ENCODE data around the gene LCN2.

Gene LCN2

DNA sequence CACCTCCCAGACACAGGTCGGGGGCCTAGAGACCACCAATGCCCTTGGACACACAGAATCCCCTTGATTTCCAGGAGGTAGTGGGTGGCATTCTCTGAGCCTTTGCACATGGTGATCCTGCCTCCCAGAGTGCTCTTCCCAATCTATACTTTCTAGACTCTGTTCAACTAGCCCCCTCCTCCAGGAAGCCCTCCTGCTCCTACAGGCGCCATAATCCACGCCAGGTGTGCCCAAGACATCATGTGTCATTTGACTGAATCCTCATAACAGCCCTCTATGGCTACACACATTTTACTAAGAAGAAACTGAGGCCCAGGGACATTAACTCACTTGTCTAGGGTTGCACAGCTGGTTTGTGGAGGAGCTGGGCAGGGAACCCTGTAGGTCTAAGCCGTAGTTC lies 18.0 kb downstream of the LCN2 start:
- H3K27me3 ChIP-seq (ENCODE audit: insufficient read depth, low read depth, severe bottlenecking), result no peaks in the 10 kb centered on the region
- TF ChIP-seq, protein P1, sequence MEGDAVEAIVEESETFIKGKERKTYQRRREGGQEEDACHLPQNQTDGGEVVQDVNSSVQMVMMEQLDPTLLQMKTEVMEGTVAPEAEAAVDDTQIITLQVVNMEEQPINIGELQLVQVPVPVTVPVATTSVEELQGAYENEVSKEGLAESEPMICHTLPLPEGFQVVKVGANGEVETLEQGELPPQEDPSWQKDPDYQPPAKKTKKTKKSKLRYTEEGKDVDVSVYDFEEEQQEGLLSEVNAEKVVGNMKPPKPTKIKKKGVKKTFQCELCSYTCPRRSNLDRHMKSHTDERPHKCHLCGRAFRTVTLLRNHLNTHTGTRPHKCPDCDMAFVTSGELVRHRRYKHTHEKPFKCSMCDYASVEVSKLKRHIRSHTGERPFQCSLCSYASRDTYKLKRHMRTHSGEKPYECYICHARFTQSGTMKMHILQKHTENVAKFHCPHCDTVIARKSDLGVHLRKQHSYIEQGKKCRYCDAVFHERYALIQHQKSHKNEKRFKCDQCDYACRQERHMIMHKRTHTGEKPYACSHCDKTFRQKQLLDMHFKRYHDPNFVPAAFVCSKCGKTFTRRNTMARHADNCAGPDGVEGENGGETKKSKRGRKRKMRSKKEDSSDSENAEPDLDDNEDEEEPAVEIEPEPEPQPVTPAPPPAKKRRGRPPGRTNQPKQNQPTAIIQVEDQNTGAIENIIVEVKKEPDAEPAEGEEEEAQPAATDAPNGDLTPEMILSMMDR (IDR thresholded peaks at IDR 0.05; ENCODE audit: low read depth, low read length), result no peak
- peaks cover 85% of the 10 kb centered on the region for H3K36me3 ChIP-seq

DNA sequence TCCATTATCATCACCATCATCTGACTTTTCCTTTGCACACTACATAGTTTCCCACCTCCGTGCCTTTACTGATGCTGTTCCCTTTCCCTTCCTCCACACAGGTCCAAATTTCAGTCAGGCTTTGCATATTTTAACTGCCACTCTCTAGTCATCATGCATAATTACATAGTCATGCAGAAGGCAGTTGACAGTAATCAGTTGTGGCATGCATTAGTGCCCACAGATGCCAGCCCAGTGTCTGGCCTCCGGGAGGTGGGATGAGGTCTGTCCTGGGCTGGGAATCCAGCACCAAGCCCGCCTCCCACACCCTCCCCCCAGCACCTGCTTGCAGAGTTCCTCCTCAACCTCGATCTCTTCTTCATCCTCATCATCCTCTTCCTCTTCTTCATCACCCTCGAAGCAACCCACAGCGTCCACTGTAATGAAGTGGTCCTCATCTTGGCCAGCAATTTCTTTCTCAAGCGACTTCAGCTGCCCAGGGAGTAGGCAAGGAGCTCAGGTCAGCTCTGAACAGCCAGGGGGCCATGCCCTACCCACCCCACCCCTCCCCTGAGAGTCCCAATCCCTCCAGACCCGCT lies 19.6 kb downstream of the LCN2 start:
- TF ChIP-seq, protein P1 (IDR thresholded peaks at IDR 0.05; ENCODE audit: low read depth, low read length), result no peak
- DNase-seq, result no peak

More for the DNA sequence above, 18.0 kb downstream of the LCN2 start:
- Histone ChIP-seq H3K4me3 (ENCODE audit: low read depth, low read length) (no peak overlapping the region), H3K9me3 (ENCODE audit: severe bottlenecking) (no peaks in the 10 kb centered on the region), H3K27ac (no peak overlapping the region)
- DNase-seq, result no peak

DNA sequence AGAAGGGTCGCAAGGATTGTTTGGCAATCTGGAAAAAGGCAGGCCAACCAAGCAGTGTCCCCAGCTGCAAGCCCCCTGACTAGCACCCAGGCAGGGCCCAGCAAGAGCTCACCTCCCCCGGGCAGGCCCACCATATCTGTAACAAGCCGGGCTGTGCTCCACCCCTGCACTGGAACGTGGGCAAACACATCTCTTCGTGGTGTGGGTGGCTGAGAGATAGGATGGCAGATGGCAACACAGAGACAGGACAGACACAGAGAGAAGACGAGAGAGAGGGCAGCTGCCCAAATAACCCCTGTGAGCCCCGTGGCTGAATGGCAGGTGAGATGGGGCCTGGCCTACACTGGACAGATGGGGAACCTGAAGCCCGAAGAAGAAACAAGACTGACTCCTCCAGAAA lies 20.2 kb downstream of the LCN2 start:
- H3K9me3 ChIP-seq (ENCODE audit: severe bottlenecking), result no peaks in the 10 kb centered on the region
- TF ChIP-seq, protein P1 (IDR thresholded peaks at IDR 0.05; ENCODE audit: low read depth, low read length), result no peak
- DNase-seq, result no peak
- H3K36me3 ChIP-seq, result peaks cover 78% of the 10 kb centered on the region
- no peak overlapping the region for H3K4me3 ChIP-seq (ENCODE audit: low read depth, low read length)
- H3K27ac ChIP-seq, result peak overlapping the region; percentile 63
- H3K27me3 ChIP-seq (ENCODE audit: insufficient read depth, low read depth, severe bottlenecking), result no peaks in the 10 kb centered on the region

More for the DNA sequence above, 19.6 kb downstream of the LCN2 start:
- Histone ChIP-seq H3K9me3 (ENCODE audit: severe bottlenecking) (no peaks in the 10 kb centered on the region), H3K4me3 (ENCODE audit: low read depth, low read length) (no peak overlapping the region), H3K27me3 (ENCODE audit: insufficient read depth, low read depth, severe bottlenecking) (no peaks in the 10 kb centered on the region), H3K36me3 (peaks cover 79% of the 10 kb centered on the region), H3K27ac (peak overlapping the region; percentile 63)

DNA sequence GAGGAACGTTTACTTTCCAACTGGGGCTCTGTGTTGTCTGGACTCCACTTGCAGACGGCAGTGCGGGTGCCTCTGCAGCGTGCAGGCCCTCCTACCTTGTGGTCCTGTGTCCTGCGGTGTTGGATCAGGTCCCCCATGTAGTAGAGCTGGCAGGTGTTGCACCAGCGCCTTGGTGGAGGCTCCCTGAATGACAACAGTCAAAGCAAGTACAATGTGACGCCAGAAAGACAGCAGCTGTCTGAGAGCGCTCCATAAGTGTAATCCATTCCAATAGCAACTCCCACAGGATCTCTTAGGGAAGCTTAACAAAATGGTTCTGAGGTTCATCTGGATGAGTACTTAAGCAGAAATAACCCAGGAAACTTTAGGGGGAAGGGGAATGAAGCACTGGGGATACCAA lies 20.7 kb downstream of the LCN2 start:
- peak overlapping the region; percentile 63 for H3K27ac ChIP-seq
- TF ChIP-seq, protein P1 (IDR thresholded peaks at IDR 0.05; ENCODE audit: low read depth, low read length), result peak; percentile 35
- no peaks in the 10 kb centered on the region for H3K27me3 ChIP-seq (ENCODE audit: insufficient read depth, low read depth, severe bottlenecking)
- peak; percentile 88 for DNase-seq
- H3K36me3 ChIP-seq, result peaks cover 78% of the 10 kb centered on the region
- no peak overlapping the region for H3K4me3 ChIP-seq (ENCODE audit: low read depth, low read length)
- H3K9me3 ChIP-seq (ENCODE audit: severe bottlenecking), result no peaks in the 10 kb centered on the region

DNA sequence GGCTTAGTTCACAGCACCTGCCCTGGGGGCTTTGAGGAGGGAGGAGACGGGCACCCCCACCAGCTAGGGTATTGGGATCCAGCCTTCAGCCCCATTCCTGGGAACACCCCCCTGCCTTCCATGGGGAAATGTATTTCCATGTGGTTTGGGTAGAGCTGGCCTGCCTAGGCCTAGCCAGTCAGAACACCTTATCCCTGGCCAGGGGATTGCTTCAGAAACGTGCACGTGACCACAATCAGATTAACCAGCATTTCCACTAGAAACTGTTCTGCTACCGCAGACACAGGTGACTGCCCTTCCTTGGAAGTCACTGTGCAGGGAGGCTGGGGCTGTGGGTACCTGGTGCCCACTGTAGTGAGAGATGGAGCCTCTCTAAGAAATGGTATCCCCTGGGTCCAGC lies 24.8 kb downstream of the LCN2 start:
- Histone ChIP-seq H3K27me3 (ENCODE audit: insufficient read depth, low read depth, severe bottlenecking) (no peaks in the 10 kb centered on the region), H3K36me3 (peaks cover 78% of the 10 kb centered on the region), H3K4me3 (ENCODE audit: low read depth, low read length) (no peak overlapping the region), H3K9me3 (ENCODE audit: severe bottlenecking) (peaks cover 2% of the 10 kb centered on the region), H3K27ac (peak overlapping the region; percentile 14)
- TF ChIP-seq, protein P1 (IDR thresholded peaks at IDR 0.05; ENCODE audit: low read depth, low read length), result no peak
- DNase-seq, result peak; percentile 54

DNA sequence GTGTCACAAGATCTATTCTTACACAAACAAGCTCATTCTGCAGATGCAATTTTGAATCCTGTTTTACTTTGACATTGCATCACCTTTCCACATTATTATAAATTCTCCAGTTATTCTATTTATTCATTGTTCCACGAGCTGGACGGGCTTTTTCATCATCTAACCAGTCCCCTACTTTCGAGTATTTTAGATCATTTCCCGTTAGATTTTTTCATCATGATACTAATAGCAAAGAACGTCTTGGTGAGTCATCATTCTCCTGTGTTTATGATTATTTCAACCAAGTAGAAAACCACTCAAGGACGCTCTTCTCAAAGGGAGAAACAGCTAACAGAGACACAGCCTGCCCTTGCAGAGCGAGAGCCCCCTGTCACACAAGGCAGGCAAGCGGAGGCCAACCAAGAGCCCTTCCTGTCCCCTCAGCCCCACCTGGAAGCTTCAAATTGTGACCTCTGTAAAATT lies 25.9 kb downstream of the LCN2 start:
- no peak for DNase-seq
- Histone ChIP-seq H3K27ac (no peak overlapping the region), H3K4me3 (ENCODE audit: low read depth, low read length) (no peak overlapping the region), H3K27me3 (ENCODE audit: insufficient read depth, low read depth, severe bottlenecking) (no peaks in the 10 kb centered on the region), H3K36me3 (peaks cover 82% of the 10 kb centered on the region), H3K9me3 (ENCODE audit: severe bottlenecking) (peaks cover 5% of the 10 kb centered on the region)
- TF ChIP-seq, protein P1 (IDR thresholded peaks at IDR 0.05; ENCODE audit: low read depth, low read length), result no peak
